IPS-18c (cell line): Measurements from ENCODE around the gene NPEPL1.
"Not testable (repeated sequence)": the region's sequence is repeated elsewhere in the genome, so short reads cannot be mapped to it uniquely, and the experiment has no call there.

ENCODE experiments used
- H3K4me3 ChIP-seq: 2 replicates; pipeline ENCODE4 v1.7.0; 2013; ENCODE audit warnings: low read depth, mild to moderate bottlenecking, low read length, moderate library complexity; ENCODE audit not compliant: insufficient read depth
- H3K9me3 ChIP-seq: one replicate; pipeline ENCODE4 v1.6.1; 2013; ENCODE audit warnings: mild to moderate bottlenecking, low read length, moderate library complexity; ENCODE audit not compliant: control insufficient read depth, insufficient read depth

The NPEPL1 gene, protein sequence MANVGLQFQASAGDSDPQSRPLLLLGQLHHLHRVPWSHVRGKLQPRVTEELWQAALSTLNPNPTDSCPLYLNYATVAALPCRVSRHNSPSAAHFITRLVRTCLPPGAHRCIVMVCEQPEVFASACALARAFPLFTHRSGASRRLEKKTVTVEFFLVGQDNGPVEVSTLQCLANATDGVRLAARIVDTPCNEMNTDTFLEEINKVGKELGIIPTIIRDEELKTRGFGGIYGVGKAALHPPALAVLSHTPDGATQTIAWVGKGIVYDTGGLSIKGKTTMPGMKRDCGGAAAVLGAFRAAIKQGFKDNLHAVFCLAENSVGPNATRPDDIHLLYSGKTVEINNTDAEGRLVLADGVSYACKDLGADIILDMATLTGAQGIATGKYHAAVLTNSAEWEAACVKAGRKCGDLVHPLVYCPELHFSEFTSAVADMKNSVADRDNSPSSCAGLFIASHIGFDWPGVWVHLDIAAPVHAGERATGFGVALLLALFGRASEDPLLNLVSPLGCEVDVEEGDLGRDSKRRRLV

DNA sequence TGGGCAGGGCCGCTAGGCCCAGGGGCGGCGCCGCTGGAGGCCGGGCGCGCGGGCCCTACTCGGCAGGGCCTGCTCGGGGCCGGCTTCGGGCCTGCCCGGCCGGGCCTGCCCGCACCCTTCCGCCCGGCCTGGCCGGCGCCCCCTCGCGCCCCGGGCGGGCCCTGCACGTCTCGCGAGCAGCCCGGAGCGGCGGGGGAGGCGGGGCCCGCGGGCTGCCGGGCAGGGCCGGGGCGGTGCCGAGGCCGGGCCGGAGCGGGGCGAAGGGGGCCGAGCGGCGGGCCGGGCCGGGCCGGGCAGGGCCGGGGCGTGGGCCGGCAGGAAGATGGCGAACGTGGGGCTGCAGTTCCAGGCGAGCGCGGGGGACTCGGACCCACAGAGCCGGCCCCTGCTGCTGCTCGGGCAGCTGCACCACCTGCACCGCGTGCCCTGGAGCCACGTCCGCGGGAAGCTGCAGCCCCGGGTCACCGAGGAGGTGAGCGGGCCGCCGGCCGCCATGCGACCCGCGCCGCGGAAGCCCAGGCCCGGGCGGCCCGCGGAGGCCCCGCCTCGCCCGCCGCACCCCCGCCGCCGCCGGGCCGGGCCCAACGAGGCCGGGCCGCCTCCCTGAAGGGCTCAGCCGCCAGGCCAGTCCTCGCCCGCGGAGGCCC lies at the start of gene NPEPL1:
Gene NPEPL1 (plus strand): TSS at position 222 of the 647 bp plus-strand sequence. CDS start 101 bp downstream, at position 323.
- peak within 1 kb of the TSS; percentile 25 for H3K4me3 ChIP-seq
- no peaks in the 10 kb centered on the region for H3K9me3 ChIP-seq

GRCh38 chr20:58642896-58643295 lies 49.7 kb upstream of the NPEPL1 start:
- H3K4me3 ChIP-seq, H3K9me3 ChIP-seq: not testable (repeated sequence)

- H3K9me3 ChIP-seq = no peaks in the 10 kb centered on the region
- no peak overlapping the region for H3K4me3 ChIP-seq
Observed at GRCh38 chr20:58645412-58645968, 47.1 kb upstream of the NPEPL1 start.

- H3K9me3 ChIP-seq = no peaks in the 10 kb centered on the region
- no peak overlapping the region for H3K4me3 ChIP-seq
Observed at GRCh38 chr20:58646257-58646656, 46.3 kb upstream of the NPEPL1 start.

- Histone ChIP-seq H3K4me3 (no peak overlapping the region), H3K9me3 (no peaks in the 10 kb centered on the region)
Observed at GRCh38 chr20:58646703-58647102, 45.9 kb upstream of the NPEPL1 start.

GRCh38 chr20:58647162-58647795 lies 45.3 kb upstream of the NPEPL1 start:
- Histone ChIP-seq H3K4me3 (no peak overlapping the region), H3K9me3 (no peaks in the 10 kb centered on the region)

DNA sequence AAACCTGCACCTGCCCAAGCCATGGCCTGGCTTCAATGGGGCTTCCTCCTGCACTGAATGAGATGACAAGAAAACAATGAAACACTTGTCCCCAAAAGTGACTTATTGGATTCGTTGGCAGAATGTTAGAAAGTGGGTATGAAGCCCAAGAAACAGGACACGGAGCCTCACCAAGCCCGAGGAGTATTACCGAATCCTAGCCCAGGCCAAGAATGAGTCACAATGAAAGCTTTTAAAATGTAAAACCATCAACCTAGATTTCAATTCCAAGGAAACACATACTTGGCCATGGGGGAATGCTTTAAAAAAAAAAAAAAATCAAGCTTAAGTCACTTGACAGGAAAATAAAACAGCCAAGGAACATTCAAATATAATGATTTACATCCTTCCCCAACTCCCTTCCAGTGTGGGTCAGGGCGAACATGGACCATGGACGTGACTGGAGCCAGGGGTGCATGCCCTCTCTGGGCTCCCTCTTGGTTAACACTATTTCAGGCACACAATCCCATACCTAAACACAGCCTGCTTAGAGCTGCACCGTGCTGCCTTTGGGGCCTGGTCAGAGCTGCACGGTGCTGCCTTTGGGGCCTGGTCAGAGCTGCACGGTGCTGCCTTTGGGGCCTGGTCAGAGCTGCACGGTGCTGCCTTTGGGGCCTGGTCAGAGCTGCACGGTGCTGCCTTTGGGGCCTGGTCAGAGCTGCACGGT lies 44.7 kb upstream of the NPEPL1 start:
- H3K9me3 ChIP-seq = no peaks in the 10 kb centered on the region
- no peak overlapping the region for H3K4me3 ChIP-seq

GRCh38 chr20:58648502-58648825 lies 44.1 kb upstream of the NPEPL1 start:
- not testable (repeated sequence) for H3K4me3 ChIP-seq, H3K9me3 ChIP-seq

DNA sequence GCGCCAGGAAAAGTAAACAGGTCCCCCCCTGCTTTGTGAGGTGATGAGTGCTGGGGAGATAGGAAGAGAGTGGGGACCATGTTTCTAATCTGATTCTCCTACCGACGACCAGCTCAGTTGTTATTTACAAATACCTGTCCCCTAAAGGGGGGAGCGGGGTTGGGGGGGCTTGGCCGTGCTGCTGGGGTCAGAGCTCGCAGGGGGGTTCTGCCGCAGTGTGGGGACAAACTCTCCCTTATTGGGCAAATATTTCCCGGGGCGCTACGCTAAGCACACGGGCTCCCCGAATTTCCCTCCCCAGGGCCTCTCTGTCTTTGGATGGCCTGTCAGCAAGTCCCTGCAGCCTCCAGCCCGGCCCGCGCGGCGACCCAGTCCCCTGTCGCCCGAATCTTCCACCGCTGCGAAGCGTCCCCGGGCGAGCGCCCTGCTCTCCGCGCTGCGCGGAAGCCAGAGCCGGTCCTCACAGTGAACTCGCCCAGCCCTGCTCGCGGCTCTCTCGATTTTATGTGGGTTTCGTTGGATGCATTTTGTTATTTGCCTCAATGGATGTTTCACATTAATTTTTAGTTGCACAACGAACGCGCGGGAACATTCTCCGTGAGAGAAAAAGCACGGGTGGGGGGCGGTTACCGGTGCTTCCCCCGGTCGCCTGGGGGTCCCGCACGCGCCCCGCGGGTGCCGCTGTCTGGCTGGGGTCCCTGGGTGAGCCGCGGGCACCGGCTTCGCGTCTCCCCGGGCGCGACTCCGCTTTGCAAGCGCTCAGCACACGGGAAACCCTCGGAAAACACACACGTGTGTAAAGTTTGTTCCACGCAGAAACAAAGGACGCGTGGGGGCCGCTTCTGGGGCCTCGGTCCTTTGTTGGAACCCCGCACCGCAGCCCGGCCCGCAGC lies 43.1 kb upstream of the NPEPL1 start:
- H3K4me3 ChIP-seq = peak overlapping the region; percentile 88; the same call in 1 of the 2 replicates
- H3K9me3 ChIP-seq = no peaks in the 10 kb centered on the region

DNA sequence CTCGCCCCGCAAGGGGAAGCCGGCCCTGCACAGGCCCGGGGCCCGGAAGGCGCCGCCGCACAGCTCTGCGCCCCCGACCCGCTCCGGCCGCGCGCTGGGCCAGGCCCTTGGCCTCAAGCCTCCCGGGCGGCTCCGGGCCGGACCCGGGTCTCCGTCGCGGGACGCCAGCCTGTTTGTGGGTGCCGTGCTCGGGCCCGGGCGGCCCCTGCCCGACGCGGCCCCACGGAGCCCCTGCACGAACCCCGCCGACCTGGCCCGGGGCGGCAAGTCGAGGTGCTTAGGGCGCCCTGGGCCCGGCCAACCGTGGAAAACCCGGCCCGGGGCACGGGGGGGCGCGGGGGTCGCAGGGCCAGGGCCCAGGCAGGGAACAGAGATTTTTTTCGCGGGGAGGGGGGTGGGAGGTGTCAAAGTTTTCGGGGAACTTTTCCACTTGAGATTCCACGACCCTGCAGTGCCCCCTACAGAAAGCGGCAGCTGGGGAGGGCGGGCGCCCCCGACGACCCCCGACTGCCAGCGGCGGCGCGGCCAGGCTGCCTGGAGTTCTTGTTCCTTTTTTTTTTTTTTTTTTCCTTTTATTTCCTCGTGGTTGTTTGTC lies 42.3 kb upstream of the NPEPL1 start:
- peak overlapping the region; percentile 88; the same call in 1 of the 2 replicates for H3K4me3 ChIP-seq
- H3K9me3 ChIP-seq = no peaks in the 10 kb centered on the region

DNA sequence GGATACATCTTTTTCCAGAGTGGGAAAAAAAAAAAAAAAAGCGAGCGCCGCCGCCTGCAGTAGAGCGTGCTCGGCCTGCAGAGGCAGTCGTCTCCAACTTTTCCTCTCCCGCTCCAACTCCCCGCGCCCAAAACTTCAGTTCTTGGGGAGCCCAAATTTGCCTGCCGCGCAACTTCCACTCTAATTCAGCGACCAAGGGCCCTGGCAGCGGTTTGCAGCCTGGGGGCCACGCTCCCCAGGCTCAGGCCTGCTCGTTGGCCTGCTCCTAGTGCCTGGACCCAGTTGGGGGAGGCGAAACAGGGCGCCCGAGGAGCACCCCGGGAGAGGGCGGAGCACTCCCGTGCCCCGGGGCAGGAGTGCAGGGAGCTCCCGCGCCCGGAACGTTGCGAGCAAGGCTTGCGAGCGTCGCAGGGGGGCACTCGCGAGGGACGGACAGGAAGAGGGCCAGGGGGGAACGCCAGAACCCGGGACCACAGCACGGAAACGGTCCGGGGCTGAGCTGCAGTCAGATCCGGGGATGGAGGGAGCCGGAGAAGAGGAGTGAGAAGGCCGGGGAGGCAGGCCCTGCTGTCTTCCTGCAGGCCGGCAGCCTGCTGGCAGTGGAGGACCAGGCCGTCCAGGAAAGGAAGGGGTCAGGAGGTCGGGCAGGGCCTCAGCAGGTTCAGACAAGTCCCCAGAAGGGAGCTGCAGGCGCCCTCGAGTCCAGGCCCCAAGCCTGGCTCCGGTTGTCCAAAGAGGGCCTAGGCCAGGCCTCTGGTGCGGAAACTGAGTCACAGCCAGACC lies 41.6 kb upstream of the NPEPL1 start, which contains the start of gene STX16:
Gene STX16 (plus strand): TSS at position 508 of the 783 bp plus-strand sequence. CDS start 724 bp downstream, outside the sequence.
- H3K4me3 ChIP-seq = peak within 1 kb of the TSS; percentile 88
- no peaks in the 10 kb centered on the region for H3K9me3 ChIP-seq

DNA sequence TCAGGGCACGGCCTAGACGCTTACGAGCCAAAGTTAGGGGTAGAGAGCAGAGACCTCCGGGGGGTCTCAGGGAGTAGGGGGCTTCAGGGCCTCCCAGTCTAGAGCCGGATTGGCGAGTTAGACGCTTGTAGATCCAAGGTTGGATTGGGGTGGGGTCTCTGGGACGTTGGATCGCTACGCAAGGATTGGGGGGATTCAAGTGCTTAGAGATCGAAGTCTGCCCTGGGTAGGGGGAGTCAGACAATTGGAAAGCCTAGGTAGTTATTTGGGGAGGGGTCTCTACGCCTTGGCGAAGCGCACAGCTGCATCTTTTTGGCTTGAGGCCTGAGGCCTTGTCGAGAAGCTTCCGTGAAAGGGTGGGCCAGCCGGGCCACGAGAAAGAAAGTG lies 41.0 kb upstream of the NPEPL1 start:
- Histone ChIP-seq H3K9me3 (no peaks in the 10 kb centered on the region), H3K4me3 (peak overlapping the region; percentile 88)

- H3K9me3 ChIP-seq = no peaks in the 10 kb centered on the region
- peak overlapping the region; percentile 88 for H3K4me3 ChIP-seq
Observed at GRCh38 chr20:58651946-58652605, 40.5 kb upstream of the NPEPL1 start.

GRCh38 chr20:58652606-58653294 lies 39.9 kb upstream of the NPEPL1 start:
- H3K9me3 ChIP-seq = no peaks in the 10 kb centered on the region
- peak overlapping the region; percentile 88 for H3K4me3 ChIP-seq
